Measurements from ENCODE around the gene DIP2C.

DNA sequence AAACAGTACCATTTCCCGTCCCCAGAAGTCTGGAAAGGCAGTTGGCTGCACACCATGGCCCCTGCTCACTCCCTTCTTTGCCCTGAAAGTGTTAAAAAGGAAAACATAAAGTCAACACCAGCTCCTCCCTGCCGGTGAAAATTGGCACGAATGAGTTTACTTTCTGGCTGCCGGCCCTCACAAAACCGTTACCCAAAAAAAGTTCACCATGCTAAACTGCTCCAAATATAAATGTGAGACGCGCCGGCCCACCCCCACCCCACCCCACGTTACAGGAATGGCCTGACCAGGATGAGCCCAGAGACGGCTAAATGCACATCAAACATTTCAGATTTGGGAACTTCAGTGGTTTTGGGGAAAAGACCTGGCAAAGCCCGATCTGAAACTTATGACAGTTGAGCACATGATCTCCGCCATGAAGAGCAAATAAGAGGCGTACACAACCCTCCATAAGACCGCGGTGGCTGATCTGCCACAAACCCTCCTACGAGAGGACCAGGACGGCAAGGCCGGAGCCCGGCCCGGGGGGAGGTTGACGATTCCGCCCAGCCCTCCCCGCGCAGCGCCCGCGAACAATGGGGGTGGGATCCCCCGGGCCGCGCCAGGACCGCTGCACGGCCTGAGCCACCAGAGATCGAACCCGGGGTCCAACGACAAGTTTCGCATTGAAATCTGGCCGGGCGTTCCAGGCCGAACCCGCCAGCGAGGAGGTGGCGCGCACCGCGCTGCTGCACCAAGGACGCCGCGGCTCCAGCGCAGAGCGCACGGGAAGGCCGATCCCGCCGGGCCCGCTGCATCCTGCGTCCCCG is 952 bp downstream of the DIP2C start:
- TF ChIP-seq ZNF232 (CRISPR knock-in tag; IDR thresholded peaks at IDR 0.05) = no peak
- TF ChIP-seq, protein P1, sequence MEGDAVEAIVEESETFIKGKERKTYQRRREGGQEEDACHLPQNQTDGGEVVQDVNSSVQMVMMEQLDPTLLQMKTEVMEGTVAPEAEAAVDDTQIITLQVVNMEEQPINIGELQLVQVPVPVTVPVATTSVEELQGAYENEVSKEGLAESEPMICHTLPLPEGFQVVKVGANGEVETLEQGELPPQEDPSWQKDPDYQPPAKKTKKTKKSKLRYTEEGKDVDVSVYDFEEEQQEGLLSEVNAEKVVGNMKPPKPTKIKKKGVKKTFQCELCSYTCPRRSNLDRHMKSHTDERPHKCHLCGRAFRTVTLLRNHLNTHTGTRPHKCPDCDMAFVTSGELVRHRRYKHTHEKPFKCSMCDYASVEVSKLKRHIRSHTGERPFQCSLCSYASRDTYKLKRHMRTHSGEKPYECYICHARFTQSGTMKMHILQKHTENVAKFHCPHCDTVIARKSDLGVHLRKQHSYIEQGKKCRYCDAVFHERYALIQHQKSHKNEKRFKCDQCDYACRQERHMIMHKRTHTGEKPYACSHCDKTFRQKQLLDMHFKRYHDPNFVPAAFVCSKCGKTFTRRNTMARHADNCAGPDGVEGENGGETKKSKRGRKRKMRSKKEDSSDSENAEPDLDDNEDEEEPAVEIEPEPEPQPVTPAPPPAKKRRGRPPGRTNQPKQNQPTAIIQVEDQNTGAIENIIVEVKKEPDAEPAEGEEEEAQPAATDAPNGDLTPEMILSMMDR (IDR thresholded peaks at IDR 0.05) = no peak

All from WTC11 (cell line).